ENCODE results near the gene SLC16A12. TPM values are rescaled to one million over a fixed set of nuclear protein-coding genes. Genes with fewer than 3 reads are reported as not detected.

SLC16A12 gene
- total and polyA plus RNA-seq, 2 of the 8 experiments (the other 6 are each of a cell fraction or from before 2014, with no cell fraction given) = 1.6 to 1.9 TPM

DNA sequence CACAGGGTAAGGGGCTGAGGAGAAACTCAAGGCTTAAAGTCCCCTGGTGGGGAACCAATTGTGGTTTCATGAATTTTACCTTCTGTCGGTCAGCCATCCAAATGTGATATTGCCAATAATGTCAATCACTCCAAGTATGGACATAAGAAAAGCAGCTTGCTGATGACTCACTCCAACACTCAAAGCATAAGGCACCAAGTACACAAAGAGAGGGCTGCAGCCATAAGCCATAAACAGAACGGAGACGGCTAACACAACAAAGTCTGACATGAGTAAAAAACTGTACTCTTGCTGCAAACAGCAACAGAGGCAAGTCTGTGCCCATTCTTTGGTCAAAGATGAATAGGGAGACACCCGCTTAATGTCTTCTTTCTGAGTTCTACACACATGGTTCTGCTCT lies 96.9 kb downstream of the SLC16A12 start (continued):
- TF ChIP-seq, protein P1, sequence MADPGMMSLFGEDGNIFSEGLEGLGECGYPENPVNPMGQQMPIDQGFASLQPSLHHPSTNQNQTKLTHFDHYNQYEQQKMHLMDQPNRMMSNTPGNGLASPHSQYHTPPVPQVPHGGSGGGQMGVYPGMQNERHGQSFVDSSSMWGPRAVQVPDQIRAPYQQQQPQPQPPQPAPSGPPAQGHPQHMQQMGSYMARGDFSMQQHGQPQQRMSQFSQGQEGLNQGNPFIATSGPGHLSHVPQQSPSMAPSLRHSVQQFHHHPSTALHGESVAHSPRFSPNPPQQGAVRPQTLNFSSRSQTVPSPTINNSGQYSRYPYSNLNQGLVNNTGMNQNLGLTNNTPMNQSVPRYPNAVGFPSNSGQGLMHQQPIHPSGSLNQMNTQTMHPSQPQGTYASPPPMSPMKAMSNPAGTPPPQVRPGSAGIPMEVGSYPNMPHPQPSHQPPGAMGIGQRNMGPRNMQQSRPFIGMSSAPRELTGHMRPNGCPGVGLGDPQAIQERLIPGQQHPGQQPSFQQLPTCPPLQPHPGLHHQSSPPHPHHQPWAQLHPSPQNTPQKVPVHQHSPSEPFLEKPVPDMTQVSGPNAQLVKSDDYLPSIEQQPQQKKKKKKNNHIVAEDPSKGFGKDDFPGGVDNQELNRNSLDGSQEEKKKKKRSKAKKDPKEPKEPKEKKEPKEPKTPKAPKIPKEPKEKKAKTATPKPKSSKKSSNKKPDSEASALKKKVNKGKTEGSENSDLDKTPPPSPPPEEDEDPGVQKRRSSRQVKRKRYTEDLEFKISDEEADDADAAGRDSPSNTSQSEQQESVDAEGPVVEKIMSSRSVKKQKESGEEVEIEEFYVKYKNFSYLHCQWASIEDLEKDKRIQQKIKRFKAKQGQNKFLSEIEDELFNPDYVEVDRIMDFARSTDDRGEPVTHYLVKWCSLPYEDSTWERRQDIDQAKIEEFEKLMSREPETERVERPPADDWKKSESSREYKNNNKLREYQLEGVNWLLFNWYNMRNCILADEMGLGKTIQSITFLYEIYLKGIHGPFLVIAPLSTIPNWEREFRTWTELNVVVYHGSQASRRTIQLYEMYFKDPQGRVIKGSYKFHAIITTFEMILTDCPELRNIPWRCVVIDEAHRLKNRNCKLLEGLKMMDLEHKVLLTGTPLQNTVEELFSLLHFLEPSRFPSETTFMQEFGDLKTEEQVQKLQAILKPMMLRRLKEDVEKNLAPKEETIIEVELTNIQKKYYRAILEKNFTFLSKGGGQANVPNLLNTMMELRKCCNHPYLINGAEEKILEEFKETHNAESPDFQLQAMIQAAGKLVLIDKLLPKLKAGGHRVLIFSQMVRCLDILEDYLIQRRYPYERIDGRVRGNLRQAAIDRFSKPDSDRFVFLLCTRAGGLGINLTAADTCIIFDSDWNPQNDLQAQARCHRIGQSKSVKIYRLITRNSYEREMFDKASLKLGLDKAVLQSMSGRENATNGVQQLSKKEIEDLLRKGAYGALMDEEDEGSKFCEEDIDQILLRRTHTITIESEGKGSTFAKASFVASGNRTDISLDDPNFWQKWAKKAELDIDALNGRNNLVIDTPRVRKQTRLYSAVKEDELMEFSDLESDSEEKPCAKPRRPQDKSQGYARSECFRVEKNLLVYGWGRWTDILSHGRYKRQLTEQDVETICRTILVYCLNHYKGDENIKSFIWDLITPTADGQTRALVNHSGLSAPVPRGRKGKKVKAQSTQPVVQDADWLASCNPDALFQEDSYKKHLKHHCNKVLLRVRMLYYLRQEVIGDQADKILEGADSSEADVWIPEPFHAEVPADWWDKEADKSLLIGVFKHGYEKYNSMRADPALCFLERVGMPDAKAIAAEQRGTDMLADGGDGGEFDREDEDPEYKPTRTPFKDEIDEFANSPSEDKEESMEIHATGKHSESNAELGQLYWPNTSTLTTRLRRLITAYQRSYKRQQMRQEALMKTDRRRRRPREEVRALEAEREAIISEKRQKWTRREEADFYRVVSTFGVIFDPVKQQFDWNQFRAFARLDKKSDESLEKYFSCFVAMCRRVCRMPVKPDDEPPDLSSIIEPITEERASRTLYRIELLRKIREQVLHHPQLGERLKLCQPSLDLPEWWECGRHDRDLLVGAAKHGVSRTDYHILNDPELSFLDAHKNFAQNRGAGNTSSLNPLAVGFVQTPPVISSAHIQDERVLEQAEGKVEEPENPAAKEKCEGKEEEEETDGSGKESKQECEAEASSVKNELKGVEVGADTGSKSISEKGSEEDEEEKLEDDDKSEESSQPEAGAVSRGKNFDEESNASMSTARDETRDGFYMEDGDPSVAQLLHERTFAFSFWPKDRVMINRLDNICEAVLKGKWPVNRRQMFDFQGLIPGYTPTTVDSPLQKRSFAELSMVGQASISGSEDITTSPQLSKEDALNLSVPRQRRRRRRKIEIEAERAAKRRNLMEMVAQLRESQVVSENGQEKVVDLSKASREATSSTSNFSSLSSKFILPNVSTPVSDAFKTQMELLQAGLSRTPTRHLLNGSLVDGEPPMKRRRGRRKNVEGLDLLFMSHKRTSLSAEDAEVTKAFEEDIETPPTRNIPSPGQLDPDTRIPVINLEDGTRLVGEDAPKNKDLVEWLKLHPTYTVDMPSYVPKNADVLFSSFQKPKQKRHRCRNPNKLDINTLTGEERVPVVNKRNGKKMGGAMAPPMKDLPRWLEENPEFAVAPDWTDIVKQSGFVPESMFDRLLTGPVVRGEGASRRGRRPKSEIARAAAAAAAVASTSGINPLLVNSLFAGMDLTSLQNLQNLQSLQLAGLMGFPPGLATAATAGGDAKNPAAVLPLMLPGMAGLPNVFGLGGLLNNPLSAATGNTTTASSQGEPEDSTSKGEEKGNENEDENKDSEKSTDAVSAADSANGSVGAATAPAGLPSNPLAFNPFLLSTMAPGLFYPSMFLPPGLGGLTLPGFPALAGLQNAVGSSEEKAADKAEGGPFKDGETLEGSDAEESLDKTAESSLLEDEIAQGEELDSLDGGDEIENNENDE (IDR thresholded peaks at IDR 0.05; ENCODE audit: insufficient replicate concordance, low read length) = no peak
- no peak for TF ChIP-seq POLR2A (IDR thresholded peaks at IDR 0.05; ENCODE audit: control extremely low read depth in 1 of 2, low read depth in 2 of 2, low read length in 2 of 2)
- TF ChIP-seq USF2 (IDR thresholded peaks at IDR 0.05; ENCODE audit: low read length) = no peak
- no peak for TF ChIP-seq BRCA1 (IDR thresholded peaks at IDR 0.05; ENCODE audit: low read depth, low read length)
- no peak for TF ChIP-seq HDAC2 (IDR thresholded peaks at IDR 0.05; ENCODE audit: borderline replicate concordance in 1 of 2, low read depth in 2 of 2, low read length in 2 of 2)
- TF ChIP-seq SAP30 (IDR thresholded peaks at IDR 0.05; ENCODE audit: insufficient read depth, insufficient replicate concordance, low read length) = no peak
- TF ChIP-seq ATF2 (IDR thresholded peaks at IDR 0.05; ENCODE audit: low read length) = no peak
- TF ChIP-seq TBP (IDR thresholded peaks at IDR 0.05; ENCODE audit: low read depth, low read length) = no peak
- TF ChIP-seq TAF1 (IDR thresholded peaks at IDR 0.05; ENCODE audit: low read depth, low read length) = no peak

Data from H1 (cell line).